Fibroblast of lung (primary cell): ENCODE measurements around the gene SMARCA2. TPM values are rescaled to one million over a fixed set of nuclear protein-coding genes. Genes with fewer than 3 reads are reported as not detected.
A peak's percentile ranks its signal among the peaks of the same experiment; 100 is the strongest.

Source experiments
- DNase-seq, 2 donors: peaks; one replicate each; pipeline versions ENCODE4 v3.0.0 to v3.0.0-alpha.2; 2010; ENCODE audit warnings: low read depth in 2 of 2
- H2AFZ ChIP-seq: 2 replicates; pipeline ENCODE4 v1.5.1; 2012; ENCODE audit warnings: low read length, control low read depth, inconsistent platforms
- H3K27ac ChIP-seq: 2 replicates; pipeline ENCODE4 v1.5.1; 2011; ENCODE audit warnings: low read length, control low read depth; ENCODE audit not compliant: insufficient read depth
- H3K27me3 ChIP-seq: 2 replicates; pipeline ENCODE4 v1.5.1; 2011; ENCODE audit warnings: mild to moderate bottlenecking, low read length; ENCODE audit not compliant: control insufficient read depth, insufficient read depth
- H3K36me3 ChIP-seq: 2 replicates; pipeline ENCODE4 v1.5.1; 2011; ENCODE audit warnings: low read length; ENCODE audit not compliant: control insufficient read depth, insufficient read depth
- H3K4me1 ChIP-seq: 2 replicates; pipeline ENCODE4 v1.5.1; 2011; ENCODE audit warnings: low read length; ENCODE audit not compliant: control insufficient read depth, insufficient read depth; ENCODE audit errors: extremely low read depth
- H3K4me2 ChIP-seq: 2 replicates; pipeline ENCODE4 v1.5.1; 2011; ENCODE audit warnings: low read length, control low read depth; ENCODE audit not compliant: insufficient read depth; ENCODE audit errors: extremely low read depth
- H3K4me3 ChIP-seq, 4 experiments: fragments of 200-600 bp in 1 of 4; sonication (generic) in 1 of 4; replicated peaks in 1 of 4; 2 replicates each; pipeline ENCODE4 v1.5.1; 2011 to 2016; ENCODE audit warnings: low read length in 4 of 4, low read depth in 3 of 4, mild to moderate bottlenecking in 3 of 4, control low read depth in 2 of 4, inconsistent platforms in 1 of 4, mixed read lengths in 1 of 4; ENCODE audit not compliant: insufficient read depth in 1 of 4; ENCODE audit errors: control extremely low read depth in 1 of 4
- H3K79me2 ChIP-seq: 2 replicates; pipeline ENCODE4 v1.5.1; 2012; ENCODE audit warnings: mild to moderate bottlenecking, low read length, inconsistent platforms; ENCODE audit not compliant: control insufficient read depth, insufficient read depth
- H3K9ac ChIP-seq: 2 replicates; pipeline ENCODE4 v1.5.1; 2011; ENCODE audit warnings: mild to moderate bottlenecking, low read length, control low read depth; ENCODE audit not compliant: insufficient read depth
- H3K9me3 ChIP-seq: 2 replicates; pipeline ENCODE4 v1.5.1; 2012; ENCODE audit warnings: low read depth, low read length; ENCODE audit not compliant: control insufficient read depth, insufficient read depth
- H4K20me1 ChIP-seq: 2 replicates; pipeline ENCODE4 v1.5.1; 2011; ENCODE audit warnings: low read length; ENCODE audit not compliant: control insufficient read depth, insufficient read depth; ENCODE audit errors: extremely low read depth
- CTCF ChIP-seq, 2 donors: IDR thresholded peaks in 1 of 2; conservative IDR thresholded peaks in 1 of 2; 1 replicate in 1 of 2; 2 replicates in 1 of 2; pipeline ENCODE4 v1.5.1; 2011 to 2012; ENCODE audit warnings: low read length in 2 of 2, control low read depth in 1 of 2, inconsistent platforms in 1 of 2, low read depth in 1 of 2, mild to moderate bottlenecking in 1 of 2
- EZH2 ChIP-seq: IDR thresholded peaks from 2 replicates; pipeline ENCODE4 v1.5.1; 2012; ENCODE audit warnings: low read length, control low read depth, mild to moderate bottlenecking; ENCODE audit errors: missing control alignments
- polyA plus RNA-seq, 2 donors: library from polyadenylated mRNA; depleted of rRNA in 1 of 2; stranded (reverse) in 1 of 2; unstranded in 1 of 2; fragments of >200 nt; gene quantifications; 2 replicates each; pipeline ENCODE4 v1.2.1, GENCODE V29; 2011 to 2012; ENCODE audit warnings: missing spikeins in 1 of 2
- total RNA-seq: library from RNA; depleted of rRNA; stranded (reverse); fragments of >200 nt; gene quantifications from 2 replicates; pipeline ENCODE4 v1.2.1, GENCODE V29; 2014

SMARCA2 gene
- total and polyA plus RNA-seq, 2 donors (not counting 1 experiment from before 2014, with no cell fraction given), result 36.8 to 62.3 TPM

- H3K36me3 ChIP-seq, result peaks cover 2% of the 10 kb centered on the region
- no peak overlapping the region for H3K4me3 ChIP-seq
- peaks cover 2% of the 10 kb centered on the region for H3K4me1 ChIP-seq
- H3K27ac ChIP-seq, result no peak overlapping the region
- no peaks in the 10 kb centered on the region for H4K20me1 ChIP-seq
- H3K9ac ChIP-seq, result no peak overlapping the region
- no peak for TF ChIP-seq EZH2
- TF ChIP-seq CTCF (conservative IDR thresholded peaks at IDR 0.05 in 1 of 2, IDR thresholded peaks at IDR 0.05 in 1 of 2; ENCODE audit: low read depth in 1 of 2, low read length in 2 of 2), result no peak
- no peak overlapping the region for H3K4me2 ChIP-seq
- H3K79me2 ChIP-seq, result no peaks in the 10 kb centered on the region
- DNase-seq, result no peak
- H3K9me3 ChIP-seq, result no peaks in the 10 kb centered on the region
- H3K27me3 ChIP-seq, result no peaks in the 10 kb centered on the region
- H2AFZ ChIP-seq, result no peak overlapping the region
These were observed 104.4 kb downstream of the SMARCA2 start for GRCh38 chr9:2119566-2119965.

GRCh38 chr9:2120926-2121689 is 106.0 kb downstream of the SMARCA2 start:
- peak; percentile 54 to 61 for DNase-seq
- H3K79me2 ChIP-seq, result no peaks in the 10 kb centered on the region
- H3K4me2 ChIP-seq, result peak overlapping the region; percentile 46
- TF ChIP-seq CTCF (conservative IDR thresholded peaks at IDR 0.05 in 1 of 2, IDR thresholded peaks at IDR 0.05 in 1 of 2; ENCODE audit: low read depth in 1 of 2, low read length in 2 of 2), result peak in 1 of 2 donors; percentile 34
- TF ChIP-seq EZH2, result no peak
- no peaks in the 10 kb centered on the region for H3K27me3 ChIP-seq
- no peak overlapping the region for H3K27ac ChIP-seq
- H3K4me1 ChIP-seq, result peaks cover 2% of the 10 kb centered on the region
- no peaks in the 10 kb centered on the region for H3K9me3 ChIP-seq
- H4K20me1 ChIP-seq, result no peaks in the 10 kb centered on the region
- no peak overlapping the region for H3K9ac ChIP-seq
- H3K4me3 ChIP-seq, result no peak overlapping the region
- peaks cover 2% of the 10 kb centered on the region for H3K36me3 ChIP-seq
- H2AFZ ChIP-seq, result no peak overlapping the region

DNA sequence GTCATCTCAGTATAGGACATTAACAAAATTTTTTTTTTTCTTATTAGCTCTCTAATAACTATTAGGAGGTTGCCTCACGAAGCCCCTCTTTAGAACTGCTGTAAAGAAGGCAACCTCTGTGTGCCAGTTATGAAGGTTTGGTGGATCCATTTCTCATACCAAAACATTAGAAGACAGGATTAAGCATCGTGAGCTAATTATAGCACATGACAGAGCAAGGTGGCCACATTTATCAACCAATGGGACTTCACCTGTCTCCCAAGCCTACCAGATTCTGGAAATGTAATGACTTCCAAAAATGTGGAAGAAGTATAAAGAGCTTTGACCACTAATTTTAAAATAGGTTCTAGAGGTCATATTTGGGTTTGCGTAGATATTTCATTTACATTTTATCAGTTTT is 107.2 kb downstream of the SMARCA2 start:
- H3K4me3 ChIP-seq, result no peak overlapping the region
- H4K20me1 ChIP-seq, result no peaks in the 10 kb centered on the region
- no peak overlapping the region for H3K4me2 ChIP-seq
- no peak for DNase-seq
- no peak overlapping the region for H3K9ac ChIP-seq
- TF ChIP-seq CTCF (conservative IDR thresholded peaks at IDR 0.05 in 1 of 2, IDR thresholded peaks at IDR 0.05 in 1 of 2; ENCODE audit: low read depth in 1 of 2, low read length in 2 of 2), result no peak
- TF ChIP-seq EZH2, result no peak
- H3K36me3 ChIP-seq, result peaks cover 2% of the 10 kb centered on the region
- no peaks in the 10 kb centered on the region for H3K79me2 ChIP-seq
- no peaks in the 10 kb centered on the region for H3K9me3 ChIP-seq
- peaks cover 6% of the 10 kb centered on the region for H3K4me1 ChIP-seq
- no peak overlapping the region for H2AFZ ChIP-seq
- H3K27me3 ChIP-seq, result no peaks in the 10 kb centered on the region
- no peak overlapping the region for H3K27ac ChIP-seq
